Measurements from ENCODE around the gene P2RX3. TPM values are rescaled to one million over a fixed set of nuclear protein-coding genes. Genes with fewer than 3 reads are reported as not detected.
"Not testable (repeated sequence)": the region's sequence is repeated elsewhere in the genome, so short reads cannot be mapped to it uniquely, and the experiment has no call there.

Gene P2RX3
- total and polyA plus RNA-seq, 2 experiments from 2014 or later = not detected

GRCh38 chr11:57294225-57295131 lies 43.7 kb upstream of the P2RX3 start:
- Histone ChIP-seq H3K4me1 (ENCODE audit: insufficient read depth) (peaks cover 22% of the 10 kb centered on the region), H3K4me2 (no peak overlapping the region), H3K27me3 (no peaks in the 10 kb centered on the region), H3K9me3 (ENCODE audit: low read depth) (no peaks in the 10 kb centered on the region), H4K20me1 (ENCODE audit: insufficient read depth, poor library complexity, severe bottlenecking) (no peaks in the 10 kb centered on the region), H3K36me3 (replicated peaks; ENCODE audit: insufficient read depth, low read depth) (no peaks in the 10 kb centered on the region), H3K9me2 (replicated peaks; ENCODE audit: insufficient read depth) (no peaks in the 10 kb centered on the region), H3K79me2 (no peaks in the 10 kb centered on the region), H3K27ac (peak overlapping the region; percentile 27), H2AFZ (no peak overlapping the region), H3K4me3 (no peak overlapping the region)
- 88% methylated on average over 2 of the region's 2 CpGs for WGBS (ENCODE audit: low lambda C conversion rate, missing lambda C conversion rate)
- DNase-seq (ENCODE audit: low spot score) = no peak
- TF ChIP-seq EZH2phosphoT487 (IDR thresholded peaks at IDR 0.05; ENCODE audit: low read depth, severe bottlenecking, unreplicated experiment) (no peak), EZH2 (IDR thresholded peaks at IDR 0.05; ENCODE audit: borderline replicate concordance) (no peak), CTCF (IDR thresholded peaks at IDR 0.05; ENCODE audit: poor library complexity) (no peak)

- H2AFZ ChIP-seq; H3K27me3 ChIP-seq; H4K20me1 ChIP-seq (ENCODE audit: insufficient read depth, poor library complexity, severe bottlenecking); H3K9me3 ChIP-seq (ENCODE audit: low read depth); H3K79me2 ChIP-seq; DNase-seq (ENCODE audit: low spot score); H3K4me3 ChIP-seq; H3K36me3 ChIP-seq (replicated peaks; ENCODE audit: insufficient read depth, low read depth); H3K9me2 ChIP-seq (replicated peaks; ENCODE audit: insufficient read depth); H3K27ac ChIP-seq; H3K4me2 ChIP-seq: not testable (repeated sequence)
- WGBS (ENCODE audit: low lambda C conversion rate, missing lambda C conversion rate) = 94% methylated on average over 3 of the region's 3 CpGs
- H3K4me1 ChIP-seq (ENCODE audit: insufficient read depth) = peaks cover 17% of the 10 kb centered on the region
These were observed 41.9 kb upstream of the P2RX3 start for GRCh38 chr11:57296205-57296604.

GRCh38 chr11:57297221-57297620 lies 40.9 kb upstream of the P2RX3 start:
- peaks cover 17% of the 10 kb centered on the region for H3K4me1 ChIP-seq (ENCODE audit: insufficient read depth)
- H3K4me3 ChIP-seq = no peak overlapping the region
- H3K27ac ChIP-seq = no peak overlapping the region
- DNase-seq (ENCODE audit: low spot score) = no peak
- WGBS (ENCODE audit: low lambda C conversion rate, missing lambda C conversion rate) = 95% methylated on average over 2 of the region's 2 CpGs
- H2AFZ ChIP-seq = no peak overlapping the region
- H3K9me2 ChIP-seq (replicated peaks; ENCODE audit: insufficient read depth) = no peaks in the 10 kb centered on the region
- H3K4me2 ChIP-seq = no peak overlapping the region
- no peaks in the 10 kb centered on the region for H3K9me3 ChIP-seq (ENCODE audit: low read depth)
- peaks cover 10% of the 10 kb centered on the region for H3K36me3 ChIP-seq (replicated peaks; ENCODE audit: insufficient read depth, low read depth)
- no peaks in the 10 kb centered on the region for H3K79me2 ChIP-seq
- no peaks in the 10 kb centered on the region for H3K27me3 ChIP-seq
- no peaks in the 10 kb centered on the region for H4K20me1 ChIP-seq (ENCODE audit: insufficient read depth, poor library complexity, severe bottlenecking)
- TF ChIP-seq EZH2 (IDR thresholded peaks at IDR 0.05; ENCODE audit: borderline replicate concordance) (no peak), EZH2phosphoT487 (IDR thresholded peaks at IDR 0.05; ENCODE audit: low read depth, severe bottlenecking, unreplicated experiment) (no peak), CTCF (IDR thresholded peaks at IDR 0.05; ENCODE audit: poor library complexity) (no peak)

GRCh38 chr11:57299150-57299737 lies 38.9 kb upstream of the P2RX3 start:
- peaks cover 10% of the 10 kb centered on the region for H3K36me3 ChIP-seq (replicated peaks; ENCODE audit: insufficient read depth, low read depth)

More at GRCh38 chr11:57299150-57299737, 38.9 kb upstream of the P2RX3 start:
- no peak overlapping the region for H2AFZ ChIP-seq
- H4K20me1 ChIP-seq (ENCODE audit: insufficient read depth, poor library complexity, severe bottlenecking) = peaks cover 8% of the 10 kb centered on the region
- H3K9me3 ChIP-seq (ENCODE audit: low read depth) = no peaks in the 10 kb centered on the region
- WGBS (ENCODE audit: low lambda C conversion rate, missing lambda C conversion rate) = 97% methylated on average over 5 of the region's 5 CpGs
- TF ChIP-seq CTCF (IDR thresholded peaks at IDR 0.05; ENCODE audit: poor library complexity) (no peak), EZH2 (IDR thresholded peaks at IDR 0.05; ENCODE audit: borderline replicate concordance) (no peak), EZH2phosphoT487 (IDR thresholded peaks at IDR 0.05; ENCODE audit: low read depth, severe bottlenecking, unreplicated experiment) (no peak)
- DNase-seq (ENCODE audit: low spot score) = no peak
- no peaks in the 10 kb centered on the region for H3K9me2 ChIP-seq (replicated peaks; ENCODE audit: insufficient read depth)
- peaks cover 7% of the 10 kb centered on the region for H3K79me2 ChIP-seq
- no peak overlapping the region for H3K4me3 ChIP-seq
- H3K27ac ChIP-seq = no peak overlapping the region
- no peaks in the 10 kb centered on the region for H3K27me3 ChIP-seq
- peaks cover 5% of the 10 kb centered on the region for H3K4me1 ChIP-seq (ENCODE audit: insufficient read depth)
- no peak overlapping the region for H3K4me2 ChIP-seq
